Stimulated activated CD4-positive, alpha-beta T cell treated with anti-CD3 and anti-CD28 coated beads, TNF-alpha, amount 100 ng/mL, for 4 hours (primary cell): ENCODE results near the gene PRG3.
A peak's percentile ranks its signal among the peaks of the same experiment; 100 is the strongest.
"Not testable (repeated sequence)": the region's sequence is repeated elsewhere in the genome, so short reads cannot be mapped to it uniquely, and the experiment has no call there.

Experiments used
- DNase-seq, 3 experiments: peaks; one replicate each; pipeline ENCODE4 v3.0.0-alpha.2; 2020; ENCODE audit warnings: low read depth in 3 of 3

The PRG3 gene

DNA sequence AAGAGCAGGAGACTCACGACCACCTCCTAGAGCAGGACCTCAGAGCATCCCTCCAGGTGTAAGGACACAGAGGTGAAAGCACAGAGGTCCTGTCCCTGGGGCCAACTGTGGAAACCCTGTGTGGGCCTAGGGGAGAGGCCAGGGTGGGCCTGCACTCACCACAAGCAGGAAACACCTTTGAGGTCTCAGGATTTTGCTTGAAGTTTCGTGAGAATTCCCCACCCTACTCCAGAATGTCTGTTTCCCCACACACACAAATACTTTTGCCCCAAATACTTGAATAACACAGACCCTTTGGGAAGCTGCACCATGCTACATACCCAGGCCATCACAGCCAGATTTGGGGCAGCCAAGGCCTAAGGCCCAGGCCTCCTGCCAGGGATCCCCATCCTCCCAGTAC is 27.8 kb upstream of the PRG3 start:
- DNase-seq, result no peak

GRCh38 chr11:57407941-57408475 is 27.1 kb upstream of the PRG3 start:
- DNase-seq, result no peak

DNA sequence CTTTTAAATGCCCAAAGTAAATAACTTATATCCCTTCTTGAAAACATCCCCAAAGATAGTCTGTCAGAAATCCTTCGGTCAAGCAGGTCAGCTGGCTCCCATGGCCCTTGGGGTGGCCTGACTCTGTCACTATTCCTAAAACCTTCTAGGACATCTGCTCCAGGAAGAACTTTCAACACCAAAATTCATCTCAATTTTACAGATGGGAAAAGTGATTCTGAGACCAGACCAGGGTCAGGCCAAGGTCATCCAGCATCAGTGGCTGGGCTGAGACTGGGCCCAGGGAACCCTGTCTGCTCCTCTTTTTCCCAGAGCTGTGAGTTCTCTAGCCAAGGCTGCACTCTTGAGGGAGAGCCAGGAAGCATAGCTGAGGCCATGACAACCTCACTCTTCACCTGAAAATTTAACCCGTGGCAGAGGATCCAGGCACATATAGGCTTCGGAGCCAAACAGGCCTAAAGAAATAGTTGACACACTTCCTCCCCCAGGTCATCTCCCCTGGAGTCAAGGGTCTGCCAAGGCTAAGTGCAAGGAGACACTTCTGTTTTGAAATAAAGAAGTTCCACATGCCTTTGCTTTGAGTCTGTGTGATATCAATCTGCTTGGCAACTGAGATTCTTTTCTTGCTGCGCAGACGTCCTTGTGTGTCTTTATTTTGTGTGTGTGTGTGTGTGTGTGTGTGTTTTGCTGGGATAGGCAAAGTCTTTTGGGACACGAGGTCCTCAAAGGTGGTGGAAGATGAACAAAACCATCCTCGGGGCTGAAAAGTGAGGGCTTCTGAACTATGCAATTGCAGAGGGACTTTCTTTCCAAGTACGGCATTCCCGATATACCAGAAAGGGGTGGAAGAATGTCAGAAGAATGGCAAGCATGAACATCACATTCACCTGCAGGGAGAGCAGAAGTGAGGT is 26.3 kb upstream of the PRG3 start:
- DNase-seq, result no peak

- peak; percentile 13 to 29 (median 23) for DNase-seq
Measured at GRCh38 chr11:57406337-57406904, 25.5 kb upstream of the PRG3 start.

DNA sequence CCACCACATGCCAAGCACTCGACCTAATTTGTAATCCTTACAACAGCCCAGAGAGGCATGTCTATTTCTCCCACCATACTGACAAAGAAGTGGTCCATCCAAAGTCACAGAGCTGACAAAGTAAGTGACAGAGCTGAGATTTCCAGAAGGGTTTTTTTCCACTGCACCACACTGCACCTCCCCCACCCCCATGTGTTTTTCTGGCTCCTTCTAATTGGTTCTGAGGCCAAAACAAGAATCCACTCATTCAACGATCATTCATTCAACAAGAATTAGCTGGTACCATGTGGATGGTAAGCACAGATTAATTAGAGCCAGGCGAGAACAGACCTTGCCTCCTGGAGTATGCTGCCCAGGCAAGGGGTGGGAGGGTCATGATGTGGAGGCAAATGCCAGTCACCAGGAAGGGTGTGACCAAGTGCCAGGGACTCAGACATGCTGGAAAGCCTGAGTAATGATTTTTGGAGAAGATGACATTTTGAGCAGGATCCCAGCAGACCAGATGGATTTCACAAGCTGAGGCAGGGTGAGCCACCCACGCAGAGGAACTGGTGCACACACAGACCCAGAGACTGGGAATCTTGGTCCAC is 24.4 kb upstream of the PRG3 start:
- no peak for DNase-seq

DNA sequence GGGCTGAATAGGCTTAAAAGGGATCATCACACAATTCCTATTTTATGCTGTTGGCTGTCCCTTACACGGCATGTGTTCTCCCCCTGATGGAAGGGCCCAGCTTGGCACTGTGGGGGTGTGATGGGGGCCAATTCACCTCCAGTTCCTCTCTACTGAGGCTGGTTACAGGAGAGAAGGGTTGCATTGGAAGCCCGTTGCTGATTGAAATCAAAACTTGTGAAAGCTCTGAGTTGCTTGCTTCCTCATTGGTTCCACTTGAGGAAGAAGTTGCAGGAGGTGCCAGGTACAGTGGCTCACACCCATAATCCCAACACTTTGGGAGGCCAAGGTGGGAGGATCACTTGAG is 22.8 kb upstream of the PRG3 start:
- DNase-seq, result no peak

DNA sequence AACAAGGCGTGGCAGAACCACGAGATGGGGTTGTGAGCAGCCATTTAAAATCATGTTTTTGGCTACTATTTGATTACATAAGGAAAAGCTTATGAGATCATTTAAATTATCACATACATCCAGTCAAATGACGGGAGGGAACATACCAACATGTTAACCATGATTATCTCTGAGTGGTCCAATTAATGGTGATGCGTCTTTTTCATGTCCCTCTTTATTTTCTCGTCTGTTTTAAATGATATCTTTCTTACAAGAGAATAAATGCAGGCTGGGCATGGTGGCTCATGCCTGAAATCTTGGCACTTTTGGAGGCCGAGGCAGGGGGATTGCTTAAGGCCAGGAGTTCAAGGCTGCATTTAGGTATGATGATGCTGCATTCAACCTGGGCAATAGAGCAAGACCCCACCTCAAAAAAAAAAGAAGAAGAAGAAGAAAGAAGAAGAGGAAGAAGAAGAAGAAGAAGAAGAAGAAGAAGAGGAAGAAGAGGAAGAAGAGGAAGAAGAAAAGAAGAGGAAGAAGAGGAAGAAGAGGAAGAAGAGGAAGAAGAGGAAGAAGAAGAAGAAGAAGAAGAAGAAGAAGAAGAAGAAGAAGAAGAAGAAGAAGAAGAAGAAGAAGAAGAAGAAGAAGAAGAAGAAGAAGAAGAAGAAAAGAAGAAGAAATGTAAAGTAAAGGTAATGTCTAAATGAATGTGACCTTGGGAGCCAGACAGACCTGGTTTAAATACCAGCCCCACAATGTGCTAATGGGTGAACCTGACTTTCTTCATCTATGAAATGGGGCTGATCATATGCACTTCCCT is 22.3 kb upstream of the PRG3 start:
- DNase-seq, result not testable (repeated sequence)

- no peak for DNase-seq
Measured at GRCh38 chr11:57402188-57403002, 21.4 kb upstream of the PRG3 start.

GRCh38 chr11:57399972-57400578 is 19.1 kb upstream of the PRG3 start:
- no peak for DNase-seq

- no peak for DNase-seq
Measured at GRCh38 chr11:57399221-57399620, 18.3 kb upstream of the PRG3 start.

- DNase-seq, result no peak
Measured at GRCh38 chr11:57397394-57397990, 16.5 kb upstream of the PRG3 start.

DNA sequence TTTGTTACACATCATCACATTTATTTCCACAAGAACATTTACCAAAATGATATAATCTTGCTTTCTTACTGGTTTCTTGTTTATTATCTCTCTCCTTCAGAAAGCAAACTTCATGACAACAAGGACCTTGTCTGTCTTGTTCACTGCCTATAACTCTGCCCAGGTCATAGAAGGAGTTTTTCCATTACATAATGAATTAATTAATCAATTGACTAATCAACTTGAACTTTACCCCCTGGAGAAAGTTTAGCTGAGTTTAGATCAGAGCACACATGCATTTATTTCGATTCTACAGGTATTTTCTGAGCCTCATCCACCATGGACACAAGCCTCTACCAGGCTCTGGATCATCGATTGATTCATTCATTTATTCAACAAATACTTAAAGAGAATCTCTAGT is 15.8 kb upstream of the PRG3 start:
- DNase-seq, result no peak

DNA sequence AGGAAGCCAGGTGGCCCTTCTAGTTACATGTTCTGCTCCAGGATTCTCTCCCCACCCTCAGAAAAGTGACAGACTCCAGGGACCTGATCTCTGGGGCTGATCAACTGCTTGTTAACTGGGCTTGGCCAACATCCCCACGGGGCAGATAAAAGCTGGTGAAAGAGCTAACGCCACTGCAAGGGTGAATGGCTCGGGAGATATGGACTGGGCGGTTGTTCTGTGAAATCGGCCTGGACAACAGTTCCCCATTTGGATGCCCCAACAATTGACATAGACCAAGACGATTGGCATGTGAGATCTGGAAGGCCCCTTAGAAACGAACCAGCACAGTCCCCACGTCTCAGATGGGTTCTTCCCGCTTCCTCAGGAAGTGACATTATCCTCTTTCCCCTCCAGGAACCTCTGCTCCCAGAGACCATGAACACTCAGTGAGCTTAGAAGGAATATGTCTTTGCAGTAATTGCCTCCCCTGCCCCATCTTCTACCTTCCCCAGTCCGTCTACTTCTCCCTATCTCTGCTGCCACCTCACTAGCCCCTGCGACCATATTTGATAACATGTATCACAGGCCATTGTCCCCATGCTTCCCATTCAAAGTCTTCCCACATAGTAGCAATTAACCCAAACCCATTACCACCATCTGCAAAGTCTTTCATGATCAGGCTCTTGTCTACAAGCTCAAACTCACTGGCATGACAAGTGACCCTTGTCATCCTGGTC is 15.1 kb upstream of the PRG3 start:
- DNase-seq, result no peak

- no peak for DNase-seq
Measured at GRCh38 chr11:57394203-57394965, 13.4 kb upstream of the PRG3 start.

DNA sequence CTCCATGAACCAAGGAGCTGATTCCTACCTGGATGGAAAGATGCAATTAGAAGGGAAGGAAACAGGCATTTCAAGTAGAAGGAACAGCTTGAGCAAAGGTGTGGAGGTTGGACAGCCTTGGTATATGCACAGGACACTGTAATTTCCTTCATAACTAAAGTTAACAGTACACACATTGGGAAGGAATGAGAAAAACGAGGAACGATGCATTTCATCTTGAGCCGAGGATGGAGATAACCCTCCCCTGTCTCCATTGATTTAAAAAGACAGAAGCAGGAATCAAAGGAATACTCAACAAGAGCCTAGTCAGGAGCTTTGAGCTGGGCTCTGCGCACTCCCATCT is 11.8 kb upstream of the PRG3 start:
- no peak for DNase-seq

DNA sequence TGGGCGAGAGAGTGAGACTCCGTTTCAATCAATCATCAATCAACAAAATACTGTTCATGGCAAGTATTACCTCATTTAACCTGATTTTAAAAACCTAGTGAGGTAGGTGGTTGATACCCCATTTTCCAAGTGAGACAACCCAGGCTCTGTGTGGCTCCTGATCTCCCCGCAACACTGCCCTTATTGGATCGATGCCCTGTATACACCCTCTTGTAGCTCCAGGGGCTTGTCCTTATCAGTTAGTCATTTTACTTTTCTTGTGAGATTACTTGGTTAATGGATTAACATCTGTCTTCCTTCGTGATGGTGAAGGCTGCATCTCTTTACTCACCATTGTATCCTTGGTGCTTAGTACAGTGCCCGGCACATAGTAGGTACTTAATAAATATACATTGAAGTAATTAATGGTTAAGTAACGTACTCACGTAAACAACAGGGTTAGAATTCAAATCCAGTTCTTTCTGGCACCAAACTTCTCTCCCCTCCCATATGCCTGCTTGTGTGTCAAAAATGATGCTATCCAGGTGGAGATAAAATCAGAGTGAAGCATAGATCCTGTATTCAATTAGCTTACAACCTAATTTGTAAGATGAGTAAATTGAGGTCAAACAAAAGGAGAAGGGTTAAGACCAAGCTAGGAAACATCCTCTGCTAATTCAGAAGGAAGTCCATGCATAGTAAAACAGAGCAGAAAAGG is 11.3 kb upstream of the PRG3 start:
- DNase-seq, result no peak

DNA sequence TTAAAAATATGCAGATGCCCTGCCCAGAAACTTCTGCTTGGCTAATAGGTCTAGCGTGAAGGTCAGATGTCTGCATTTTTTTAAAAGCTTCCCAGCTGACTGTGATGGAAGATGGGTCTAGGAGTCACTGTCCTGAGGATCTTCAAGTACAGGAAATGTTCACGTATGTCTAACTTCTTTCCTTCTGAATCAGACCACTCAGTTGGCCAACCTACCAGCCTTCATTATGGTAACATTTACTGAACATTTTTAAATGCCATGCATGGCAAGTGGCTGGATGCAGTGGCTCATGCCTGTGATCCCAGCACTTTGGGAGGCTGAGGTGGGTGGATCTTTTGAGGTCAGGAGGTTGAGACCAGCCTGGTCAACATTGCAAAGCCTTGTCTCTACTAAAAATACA is 10.6 kb upstream of the PRG3 start:
- DNase-seq, result no peak

DNA sequence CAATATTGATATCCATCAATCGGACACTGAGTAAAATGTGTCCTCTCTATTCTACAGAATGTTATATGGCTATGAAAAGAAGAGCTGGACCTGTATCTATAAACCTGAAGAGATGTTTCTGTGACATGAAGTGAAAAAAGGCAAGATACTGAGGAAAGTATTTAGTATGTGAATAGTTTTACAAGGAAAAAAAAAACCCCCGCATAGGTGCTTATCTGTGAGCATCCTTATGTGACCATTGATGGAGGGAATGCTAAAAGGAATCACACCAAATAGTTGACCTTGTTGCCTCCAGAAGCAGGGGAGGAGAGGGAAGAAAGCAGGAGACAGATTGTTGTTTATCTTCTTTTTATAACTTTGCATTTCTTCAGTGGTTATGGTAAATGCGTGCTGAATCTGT is 10.2 kb upstream of the PRG3 start:
- DNase-seq, result no peak
